ENCODE data around the gene ASB2.

GRCh38 chr14:93916498-93916897, 59.9 kb downstream of the ASB2 start:
- TF ChIP-seq CTCF (conservative IDR thresholded peaks at IDR 0.05) (no peak), ZFX (IDR thresholded peaks at IDR 0.05) (no peak)
